DMS53 (cell line): ENCODE results near the gene KANSL3.
"Not testable (repeated sequence)": the region's sequence is repeated elsewhere in the genome, so short reads cannot be mapped to it uniquely, and the experiment has no call there.

Experiments used
- DNase-seq: peaks from one replicate; lab custom pipeline; 2025; lab: John Stamatoyannopoulos, UW

The KANSL3 gene

GRCh38 chr2:96638144-96639121 lies at the start of gene KANSL3:
KANSL3 (minus strand) TSS chr2:96638312; CDS start chr2:96637135, 1,177 bp downstream.
- DNase-seq, result peak; percentile 99

GRCh38 chr2:96687266-96687665 lies 49.2 kb upstream of the KANSL3 start:
- peak; percentile 40 for DNase-seq

GRCh38 chr2:96685577-96686459 lies 47.7 kb upstream of the KANSL3 start:
- peak; percentile 86 for DNase-seq

- no peak for DNase-seq
Measured at GRCh38 chr2:96684883-96685576, 46.9 kb upstream of the KANSL3 start.

GRCh38 chr2:96683972-96684820 lies 46.1 kb upstream of the KANSL3 start:
- no peak for DNase-seq

- no peak for DNase-seq
Measured at GRCh38 chr2:96683307-96683706, 45.2 kb upstream of the KANSL3 start.

- no peak for DNase-seq
Measured at GRCh38 chr2:96681540-96681939, 43.4 kb upstream of the KANSL3 start.

GRCh38 chr2:96680561-96681141 lies 42.5 kb upstream of the KANSL3 start:
- no peak for DNase-seq

GRCh38 chr2:96679848-96680247 lies 41.7 kb upstream of the KANSL3 start:
- DNase-seq, result no peak

GRCh38 chr2:96669539-96670215 lies 31.6 kb upstream of the KANSL3 start:
- DNase-seq, result no peak

GRCh38 chr2:96668771-96669170 lies 30.7 kb upstream of the KANSL3 start:
- DNase-seq, result no peak

GRCh38 chr2:96665717-96666116 lies 27.6 kb upstream of the KANSL3 start:
- DNase-seq, result not testable (repeated sequence)

- DNase-seq, result peak; percentile 35
Measured at GRCh38 chr2:96665083-96665569, 27.0 kb upstream of the KANSL3 start.

- no peak for DNase-seq
Measured at GRCh38 chr2:96664366-96664925, 26.3 kb upstream of the KANSL3 start.

- DNase-seq, result peak; percentile 53
Measured at GRCh38 chr2:96663829-96664228, 25.7 kb upstream of the KANSL3 start.

- DNase-seq, result no peak
Measured at GRCh38 chr2:96663177-96663576, 25.1 kb upstream of the KANSL3 start.

GRCh38 chr2:96662360-96662759 lies 24.2 kb upstream of the KANSL3 start:
- no peak for DNase-seq

- no peak for DNase-seq
Measured at GRCh38 chr2:96661324-96661723, 23.2 kb upstream of the KANSL3 start.

- no peak for DNase-seq
Measured at GRCh38 chr2:96656540-96656939, 18.4 kb upstream of the KANSL3 start.

- no peak for DNase-seq
Measured at GRCh38 chr2:96655526-96655925, 17.4 kb upstream of the KANSL3 start.
